Brain microvascular endothelial cell (primary cell): ENCODE measurements around the gene PCP4.

Experiments used
- DNase-seq: peaks from one replicate; pipeline ENCODE4 v3.0.0-alpha.2; 2020
- H3K27ac ChIP-seq: fragments of 250-450 bp; sonication (Bioruptor Pico); 2 replicates; pipeline ENCODE4 v1.5.1; 2020; ENCODE audit warnings: mild to moderate bottlenecking, moderate library complexity
- H3K27me3 ChIP-seq: fragments of 250-450 bp; sonication (Bioruptor Pico); replicated peaks from 2 replicates; pipeline ENCODE4 v1.5.1; 2020; ENCODE audit warnings: mild to moderate bottlenecking
- H3K36me3 ChIP-seq: fragments of 250-450 bp; sonication (Bioruptor Pico); replicated peaks from 2 replicates; pipeline ENCODE4 v1.5.1; 2020; ENCODE audit warnings: mild to moderate bottlenecking
- H3K4me3 ChIP-seq: 2 replicates; pipeline ENCODE4 v1.5.1; 2011; ENCODE audit warnings: low read depth, mild to moderate bottlenecking, control low read depth, low read length, moderate library complexity
- in situ Hi-C: cut with HindIII; loops from 2 replicates; pipeline ENCODE4 v1.10.0; 2017; ENCODE audit warnings: low sequenced_read_pairs, low pct_ligation_motif_present
- TF ChIP-seq, protein P1 (sequence below): IDR thresholded peaks from 2 replicates; pipeline ENCODE4 v1.5.1; 2011; ENCODE audit warnings: low read depth, mild to moderate bottlenecking, moderate library complexity, low read length, control low read depth, inconsistent platforms; ENCODE audit errors: missing control alignments

PCP4 gene

DNA sequence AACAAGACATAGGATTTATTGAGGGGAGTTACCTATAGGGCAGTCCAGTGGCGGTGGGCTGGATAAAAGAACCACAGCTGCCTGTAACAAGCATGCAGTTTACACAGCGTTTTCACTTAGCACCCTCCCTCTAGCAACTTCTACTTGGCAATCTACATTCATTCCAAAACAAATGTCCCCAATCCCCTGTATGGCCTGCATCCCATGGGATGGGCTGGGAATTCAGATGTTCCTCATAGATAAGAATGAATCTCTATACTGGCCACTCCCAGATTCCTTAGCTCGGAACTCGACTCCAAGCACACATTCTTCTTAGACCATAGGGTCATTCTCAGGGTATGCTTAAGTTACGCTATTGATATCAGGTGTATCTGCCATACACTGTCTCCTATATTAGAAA lies 33.3 kb downstream of the PCP4 start:
- H3K36me3 ChIP-seq, result no peaks in the 10 kb centered on the region
- in situ Hi-C loops, result no loop called here
- no peak overlapping the region for H3K27ac ChIP-seq
- H3K27me3 ChIP-seq, result no peaks in the 10 kb centered on the region
- H3K4me3 ChIP-seq, result no peak overlapping the region
- DNase-seq, result no peak
- TF ChIP-seq, protein P1, sequence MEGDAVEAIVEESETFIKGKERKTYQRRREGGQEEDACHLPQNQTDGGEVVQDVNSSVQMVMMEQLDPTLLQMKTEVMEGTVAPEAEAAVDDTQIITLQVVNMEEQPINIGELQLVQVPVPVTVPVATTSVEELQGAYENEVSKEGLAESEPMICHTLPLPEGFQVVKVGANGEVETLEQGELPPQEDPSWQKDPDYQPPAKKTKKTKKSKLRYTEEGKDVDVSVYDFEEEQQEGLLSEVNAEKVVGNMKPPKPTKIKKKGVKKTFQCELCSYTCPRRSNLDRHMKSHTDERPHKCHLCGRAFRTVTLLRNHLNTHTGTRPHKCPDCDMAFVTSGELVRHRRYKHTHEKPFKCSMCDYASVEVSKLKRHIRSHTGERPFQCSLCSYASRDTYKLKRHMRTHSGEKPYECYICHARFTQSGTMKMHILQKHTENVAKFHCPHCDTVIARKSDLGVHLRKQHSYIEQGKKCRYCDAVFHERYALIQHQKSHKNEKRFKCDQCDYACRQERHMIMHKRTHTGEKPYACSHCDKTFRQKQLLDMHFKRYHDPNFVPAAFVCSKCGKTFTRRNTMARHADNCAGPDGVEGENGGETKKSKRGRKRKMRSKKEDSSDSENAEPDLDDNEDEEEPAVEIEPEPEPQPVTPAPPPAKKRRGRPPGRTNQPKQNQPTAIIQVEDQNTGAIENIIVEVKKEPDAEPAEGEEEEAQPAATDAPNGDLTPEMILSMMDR, result no peak

DNA sequence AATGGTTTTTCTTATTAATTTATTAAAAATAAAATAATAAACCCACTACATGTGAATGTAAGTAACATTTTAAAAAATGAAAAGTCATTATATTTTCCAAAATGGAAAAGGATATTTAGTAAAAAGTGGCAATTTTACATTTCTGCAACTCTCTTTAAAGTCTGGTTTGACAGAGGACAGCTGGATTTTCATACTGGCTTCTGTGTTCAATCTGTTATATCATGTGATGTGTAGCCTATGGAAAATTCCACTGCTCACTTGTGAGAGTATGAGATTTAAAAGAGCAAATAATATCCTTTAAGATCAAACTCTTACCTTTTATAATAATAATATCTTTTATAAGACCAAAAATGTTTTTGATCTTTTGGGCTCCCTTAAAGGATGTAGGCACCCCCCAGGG lies 33.7 kb downstream of the PCP4 start:
- Histone ChIP-seq H3K27ac (no peak overlapping the region), H3K36me3 (no peaks in the 10 kb centered on the region), H3K27me3 (no peaks in the 10 kb centered on the region), H3K4me3 (no peak overlapping the region)
- TF ChIP-seq, protein P1, result no peak
- in situ Hi-C loops, result no loop called here
- no peak for DNase-seq

- no peak overlapping the region for H3K27ac ChIP-seq
- no peak for DNase-seq
- no peaks in the 10 kb centered on the region for H3K36me3 ChIP-seq
- in situ Hi-C loops, result no loop called here
- TF ChIP-seq, protein P1, result no peak
- no peak overlapping the region for H3K4me3 ChIP-seq
- H3K27me3 ChIP-seq, result no peaks in the 10 kb centered on the region
Measured at GRCh38 chr21:39902986-39903385, 35.7 kb downstream of the PCP4 start.

- Histone ChIP-seq H3K27ac (no peak overlapping the region), H3K36me3 (no peaks in the 10 kb centered on the region), H3K4me3 (no peak overlapping the region), H3K27me3 (no peaks in the 10 kb centered on the region)
- TF ChIP-seq, protein P1, result no peak
- in situ Hi-C loops, result no loop called here
- no peak for DNase-seq
Measured at GRCh38 chr21:39904457-39904856, 37.2 kb downstream of the PCP4 start.

GRCh38 chr21:39908265-39908923 lies 41.2 kb downstream of the PCP4 start:
- no peak for DNase-seq
- TF ChIP-seq, protein P1, result no peak
- in situ Hi-C loops, result no loop called here
- Histone ChIP-seq H3K4me3 (no peak overlapping the region), H3K36me3 (no peaks in the 10 kb centered on the region), H3K27ac (no peak overlapping the region), H3K27me3 (no peaks in the 10 kb centered on the region)
